NB4 (cell line): ENCODE results near the gene JSRP1.

Experiments
- POLR2A ChIP-seq: IDR thresholded peaks from 2 replicates; pipeline ENCODE4 v1.6.1; 2011; ENCODE audit warnings: mild to moderate bottlenecking; ENCODE audit not compliant: insufficient read length; ENCODE audit errors: extremely low read depth
- TF ChIP-seq, protein P1 (sequence below): IDR thresholded peaks from one replicate; pipeline ENCODE4 v1.5.1; 2012; ENCODE audit warnings: low read depth, low read length

DNA sequence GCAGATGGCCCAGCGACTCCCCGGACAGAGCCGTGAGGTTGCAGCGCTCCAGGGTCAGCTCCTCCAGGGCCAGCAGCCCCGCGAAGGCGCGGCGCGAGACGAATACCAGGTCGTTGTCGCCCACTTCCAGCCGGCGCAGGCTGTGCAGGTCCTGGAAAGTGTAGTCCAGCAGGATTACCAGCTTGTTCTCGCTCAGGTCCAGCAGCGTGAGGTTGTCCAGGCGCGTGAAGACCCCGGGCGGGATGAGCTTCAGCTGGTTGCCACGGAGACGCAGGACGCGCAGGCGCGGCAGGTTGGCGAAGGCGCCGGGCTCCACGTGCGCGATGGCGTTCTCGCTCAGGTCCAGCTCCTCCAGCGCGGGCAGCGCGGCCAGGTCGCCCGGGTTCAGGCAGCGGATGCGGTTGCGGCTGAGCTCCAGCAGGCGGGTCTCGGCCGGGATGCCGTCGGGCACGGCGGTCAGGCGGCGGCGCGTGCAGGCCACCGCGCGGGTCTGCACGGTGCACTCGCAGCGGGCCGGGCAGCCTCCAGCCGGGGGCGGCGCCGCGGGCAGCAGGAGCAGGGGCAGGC lies 35.1 kb upstream of the JSRP1 start:
- TF ChIP-seq, protein P1, sequence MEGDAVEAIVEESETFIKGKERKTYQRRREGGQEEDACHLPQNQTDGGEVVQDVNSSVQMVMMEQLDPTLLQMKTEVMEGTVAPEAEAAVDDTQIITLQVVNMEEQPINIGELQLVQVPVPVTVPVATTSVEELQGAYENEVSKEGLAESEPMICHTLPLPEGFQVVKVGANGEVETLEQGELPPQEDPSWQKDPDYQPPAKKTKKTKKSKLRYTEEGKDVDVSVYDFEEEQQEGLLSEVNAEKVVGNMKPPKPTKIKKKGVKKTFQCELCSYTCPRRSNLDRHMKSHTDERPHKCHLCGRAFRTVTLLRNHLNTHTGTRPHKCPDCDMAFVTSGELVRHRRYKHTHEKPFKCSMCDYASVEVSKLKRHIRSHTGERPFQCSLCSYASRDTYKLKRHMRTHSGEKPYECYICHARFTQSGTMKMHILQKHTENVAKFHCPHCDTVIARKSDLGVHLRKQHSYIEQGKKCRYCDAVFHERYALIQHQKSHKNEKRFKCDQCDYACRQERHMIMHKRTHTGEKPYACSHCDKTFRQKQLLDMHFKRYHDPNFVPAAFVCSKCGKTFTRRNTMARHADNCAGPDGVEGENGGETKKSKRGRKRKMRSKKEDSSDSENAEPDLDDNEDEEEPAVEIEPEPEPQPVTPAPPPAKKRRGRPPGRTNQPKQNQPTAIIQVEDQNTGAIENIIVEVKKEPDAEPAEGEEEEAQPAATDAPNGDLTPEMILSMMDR, result no peak
- TF ChIP-seq POLR2A, result no peak
